ENCODE measurements around the gene ASAP3. TPM values are rescaled to one million over a fixed set of nuclear protein-coding genes. Genes with fewer than 3 reads are reported as not detected.

Gene ASAP3
- total RNA-seq, 1 donor, result 107 TPM

DNA sequence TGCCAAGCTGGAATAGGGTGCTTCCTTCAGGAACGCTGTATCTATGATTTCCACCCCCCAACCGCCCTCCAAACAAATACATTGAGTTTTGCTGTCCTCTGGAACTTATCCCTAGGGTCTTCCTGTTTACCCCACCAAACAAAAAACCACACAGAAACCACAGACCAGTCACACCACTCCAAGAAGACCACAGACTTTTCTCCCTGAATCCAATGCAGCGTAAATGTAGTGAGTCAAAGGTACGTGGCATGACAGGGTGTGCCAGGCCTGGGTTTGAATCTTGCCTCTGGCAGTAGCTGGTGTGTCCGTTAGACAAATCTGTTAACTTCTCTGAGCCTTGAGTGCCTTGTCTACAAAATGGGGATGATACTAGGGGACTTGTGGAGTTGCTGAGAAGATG lies 27.8 kb downstream of the ASAP3 start:
- Histone ChIP-seq H3K27me3 (ENCODE audit: insufficient read depth, low read length) (no peaks in the 10 kb centered on the region), H4K20me1 (ENCODE audit: insufficient read depth, low read length) (peaks cover 16% of the 10 kb centered on the region), H3K4me2 (ENCODE audit: insufficient read depth, low read length) (no peak overlapping the region), H3K4me3 (ENCODE audit: insufficient read depth, low read length) (no peak overlapping the region), H3K79me2 (ENCODE audit: insufficient read depth, low read length) (no peaks in the 10 kb centered on the region), H3K36me3 (ENCODE audit: insufficient read depth, low read length) (peaks cover 4% of the 10 kb centered on the region), H3K4me1 (ENCODE audit: insufficient read depth, low read length) (peaks cover 25% of the 10 kb centered on the region), H3K27ac (ENCODE audit: low read depth, low read length) (peak overlapping the region; percentile 23), H2AFZ (ENCODE audit: low read length) (no peak overlapping the region), H3K9me3 (ENCODE audit: low read depth, low read length) (no peaks in the 10 kb centered on the region)
- DNase-seq (ENCODE audit: insufficient read length, low spot score, missing footprints), result no peak
- no peak for TF ChIP-seq CTCF (IDR thresholded peaks at IDR 0.05; ENCODE audit: extremely low read depth, low read depth, low read length)

- Histone ChIP-seq H3K27me3 (ENCODE audit: insufficient read depth, low read length) (no peaks in the 10 kb centered on the region), H3K27ac (ENCODE audit: low read depth, low read length) (no peak overlapping the region), H2AFZ (ENCODE audit: low read length) (no peak overlapping the region), H3K79me2 (ENCODE audit: insufficient read depth, low read length) (no peaks in the 10 kb centered on the region), H3K4me1 (ENCODE audit: insufficient read depth, low read length) (peaks cover 25% of the 10 kb centered on the region), H3K4me3 (ENCODE audit: insufficient read depth, low read length) (no peak overlapping the region), H3K9me3 (ENCODE audit: low read depth, low read length) (no peaks in the 10 kb centered on the region), H3K36me3 (ENCODE audit: insufficient read depth, low read length) (peaks cover 12% of the 10 kb centered on the region), H3K4me2 (ENCODE audit: insufficient read depth, low read length) (no peak overlapping the region), H4K20me1 (ENCODE audit: insufficient read depth, low read length) (peaks cover 16% of the 10 kb centered on the region)
- TF ChIP-seq CTCF (IDR thresholded peaks at IDR 0.05; ENCODE audit: extremely low read depth, low read depth, low read length), result no peak
- DNase-seq (ENCODE audit: insufficient read length, low spot score, missing footprints), result no peak
Observed at GRCh38 chr1:23453455-23454000, 30.5 kb downstream of the ASAP3 start.

DNA sequence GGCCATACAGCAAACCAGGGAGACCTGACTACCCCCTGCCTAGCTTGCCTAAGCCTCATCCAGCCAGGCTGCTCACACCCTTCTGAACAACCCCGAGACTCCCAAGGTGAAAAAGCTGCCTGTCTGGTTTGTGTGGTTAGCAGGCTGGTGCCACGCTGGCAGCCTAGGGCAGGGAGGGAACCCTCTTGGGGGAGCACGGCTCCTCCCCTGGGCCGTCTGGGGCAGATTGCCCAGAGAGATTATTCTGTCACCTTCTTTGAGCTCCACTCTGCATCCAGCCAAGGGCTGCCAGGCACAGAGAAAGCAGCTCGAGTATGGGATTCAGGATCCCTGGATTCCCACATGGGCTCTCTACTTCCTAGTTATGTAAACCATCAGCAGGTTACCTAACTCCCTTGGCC lies 32.0 kb downstream of the ASAP3 start:
- Histone ChIP-seq H3K9me3 (ENCODE audit: low read depth, low read length) (no peaks in the 10 kb centered on the region), H3K27ac (ENCODE audit: low read depth, low read length) (peak overlapping the region; percentile 58), H4K20me1 (ENCODE audit: insufficient read depth, low read length) (peaks cover 13% of the 10 kb centered on the region), H3K79me2 (ENCODE audit: insufficient read depth, low read length) (no peaks in the 10 kb centered on the region), H3K4me3 (ENCODE audit: insufficient read depth, low read length) (no peak overlapping the region), H2AFZ (ENCODE audit: low read length) (peak overlapping the region; percentile 67), H3K36me3 (ENCODE audit: insufficient read depth, low read length) (peaks cover 12% of the 10 kb centered on the region), H3K27me3 (ENCODE audit: insufficient read depth, low read length) (no peaks in the 10 kb centered on the region), H3K4me2 (ENCODE audit: insufficient read depth, low read length) (peak overlapping the region; percentile 44), H3K4me1 (ENCODE audit: insufficient read depth, low read length) (peaks cover 30% of the 10 kb centered on the region)
- TF ChIP-seq CTCF (IDR thresholded peaks at IDR 0.05; ENCODE audit: extremely low read depth, low read depth, low read length), result no peak
- DNase-seq (ENCODE audit: insufficient read length, low spot score, missing footprints), result no peak

- H2AFZ ChIP-seq (ENCODE audit: low read length), result peak overlapping the region; percentile 67
Observed at GRCh38 chr1:23451441-23451840, 32.5 kb downstream of the ASAP3 start.

More at GRCh38 chr1:23451441-23451840, 32.5 kb downstream of the ASAP3 start:
- Histone ChIP-seq H3K4me1 (ENCODE audit: insufficient read depth, low read length) (peaks cover 26% of the 10 kb centered on the region), H3K27ac (ENCODE audit: low read depth, low read length) (peak overlapping the region; percentile 58), H3K27me3 (ENCODE audit: insufficient read depth, low read length) (no peaks in the 10 kb centered on the region), H3K79me2 (ENCODE audit: insufficient read depth, low read length) (no peaks in the 10 kb centered on the region), H3K4me2 (ENCODE audit: insufficient read depth, low read length) (peak overlapping the region; percentile 44), H3K36me3 (ENCODE audit: insufficient read depth, low read length) (peaks cover 12% of the 10 kb centered on the region), H3K4me3 (ENCODE audit: insufficient read depth, low read length) (no peak overlapping the region), H4K20me1 (ENCODE audit: insufficient read depth, low read length) (peaks cover 8% of the 10 kb centered on the region), H3K9me3 (ENCODE audit: low read depth, low read length) (no peaks in the 10 kb centered on the region)
- peak; percentile 62 for DNase-seq (ENCODE audit: insufficient read length, low spot score, missing footprints)
- no peak for TF ChIP-seq CTCF (IDR thresholded peaks at IDR 0.05; ENCODE audit: extremely low read depth, low read depth, low read length)
